ENCODE measurements around the gene WRAP53. TPM values are rescaled to one million over a fixed set of nuclear protein-coding genes. Genes with fewer than 3 reads are reported as not detected.

Gene WRAP53
- polyA plus RNA-seq, 1 experiment, result 4.1 TPM

DNA sequence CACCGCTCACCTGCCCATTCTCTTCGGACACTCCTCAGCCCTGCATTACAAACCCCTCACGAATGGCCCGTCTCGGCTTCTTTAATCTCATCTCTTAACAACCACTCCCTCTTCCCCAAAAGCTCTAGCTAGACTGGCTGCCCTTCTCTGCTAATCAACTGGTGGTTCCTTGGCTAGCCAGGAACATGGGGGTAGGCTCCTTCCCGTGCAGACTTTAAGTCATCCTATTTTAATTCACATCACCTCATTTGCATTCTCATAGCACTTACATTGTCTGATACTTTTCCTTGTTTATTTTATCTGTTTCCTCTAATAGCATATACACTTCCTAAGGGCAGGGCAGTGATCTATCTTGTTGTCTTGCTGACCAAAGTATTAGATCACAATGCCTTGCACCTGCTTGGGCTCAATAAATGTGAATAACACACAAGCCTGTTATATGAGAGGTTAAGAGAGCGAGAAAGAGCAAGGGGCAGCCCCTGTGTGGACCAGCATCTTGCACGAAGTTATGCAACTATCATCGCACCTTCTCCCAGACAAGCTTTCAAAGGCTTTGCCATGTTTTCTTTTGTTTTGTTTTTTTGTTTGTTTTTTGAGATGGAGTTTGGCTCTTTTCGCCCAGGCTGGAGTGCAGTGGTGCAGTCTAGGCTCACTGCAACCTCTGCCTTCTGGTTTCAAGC lies 10.7 kb upstream of the WRAP53 start:
- TF ChIP-seq CTCF (IDR thresholded peaks at IDR 0.05; ENCODE audit: low read depth, low read length), result no peak
- ChIA-PET CTCF (interaction anchor here (1.0 to 3.0 kb wide), 2 partner anchors 10 to 62 kb away, joined by 4 to 12 read pairs; partner anchors contain the start of gene TP53), POLR2A (interaction anchor here (0.6 kb wide), 1 partner anchor 75 kb away, joined by 3 read pairs; no protein-coding TSS in a partner anchor)
- no peak overlapping the region for H3K4me3 ChIP-seq (ENCODE audit: low read depth, low read length)
- H3K9me3 ChIP-seq (ENCODE audit: control insufficient read depth, insufficient read depth, low read length), result peaks cover 19% of the 10 kb centered on the region
- no peak for DNase-seq (ENCODE audit: low read depth, low spot score)
- H3K27me3 ChIP-seq (ENCODE audit: control insufficient read depth, insufficient read depth, low read length), result no peaks in the 10 kb centered on the region
- H3K27ac ChIP-seq (ENCODE audit: low read depth, low read length), result no peak overlapping the region

DNA sequence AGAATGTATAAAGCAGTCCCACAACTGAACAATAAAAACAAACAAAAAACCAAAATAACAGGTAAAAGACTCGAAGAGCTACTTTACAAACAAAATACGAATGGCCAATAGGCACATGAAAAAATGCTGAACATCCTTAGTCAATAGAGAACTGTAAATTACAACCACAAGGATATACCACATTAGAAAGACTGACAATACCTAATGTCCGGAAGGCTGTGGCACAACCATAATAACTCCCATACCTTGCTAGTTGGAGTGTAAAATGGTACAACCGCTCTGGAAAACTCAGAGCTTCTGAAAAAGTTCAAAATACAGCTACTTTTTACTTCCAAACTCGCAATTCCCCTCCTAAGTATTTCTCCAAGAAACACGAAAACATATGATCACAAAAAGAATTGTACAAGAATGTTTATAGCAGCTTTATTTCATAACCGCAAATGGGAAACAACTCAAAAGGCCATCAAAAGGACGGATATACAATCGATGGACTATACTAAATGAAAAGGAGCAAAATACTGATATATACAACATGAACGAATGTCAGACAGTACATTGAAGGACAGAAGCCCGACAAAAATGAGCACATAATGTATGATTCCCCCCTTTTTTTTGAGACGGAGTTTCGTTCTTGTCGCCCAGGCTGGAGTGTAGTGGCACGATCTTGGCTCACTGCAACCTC lies 3.3 kb upstream of the WRAP53 start:
- DNase-seq (ENCODE audit: low read depth, low spot score), result no peak
- POLR2A ChIA-PET, result interaction anchor here (1.0 to 4.9 kb wide), 2 partner anchors 26 to 57 kb away, joined by 3 to 40 read pairs; partner anchors contain the start of gene SAT2
- Histone ChIP-seq H3K9me3 (ENCODE audit: control insufficient read depth, insufficient read depth, low read length) (no peaks in the 10 kb centered on the region), H3K27ac (ENCODE audit: low read depth, low read length) (peak overlapping the region; percentile 99), H3K27me3 (ENCODE audit: control insufficient read depth, insufficient read depth, low read length) (no peaks in the 10 kb centered on the region), H3K4me3 (ENCODE audit: low read depth, low read length) (peak overlapping the region; percentile 97)
- no peak for TF ChIP-seq CTCF (IDR thresholded peaks at IDR 0.05; ENCODE audit: low read depth, low read length)
- CTCF ChIA-PET, result interaction anchor here (0.6 to 1.5 kb wide), 5 partner anchors 12 to 96 kb away, joined by 3 to 6 read pairs (median 3); no protein-coding TSS in a partner anchor

DNA sequence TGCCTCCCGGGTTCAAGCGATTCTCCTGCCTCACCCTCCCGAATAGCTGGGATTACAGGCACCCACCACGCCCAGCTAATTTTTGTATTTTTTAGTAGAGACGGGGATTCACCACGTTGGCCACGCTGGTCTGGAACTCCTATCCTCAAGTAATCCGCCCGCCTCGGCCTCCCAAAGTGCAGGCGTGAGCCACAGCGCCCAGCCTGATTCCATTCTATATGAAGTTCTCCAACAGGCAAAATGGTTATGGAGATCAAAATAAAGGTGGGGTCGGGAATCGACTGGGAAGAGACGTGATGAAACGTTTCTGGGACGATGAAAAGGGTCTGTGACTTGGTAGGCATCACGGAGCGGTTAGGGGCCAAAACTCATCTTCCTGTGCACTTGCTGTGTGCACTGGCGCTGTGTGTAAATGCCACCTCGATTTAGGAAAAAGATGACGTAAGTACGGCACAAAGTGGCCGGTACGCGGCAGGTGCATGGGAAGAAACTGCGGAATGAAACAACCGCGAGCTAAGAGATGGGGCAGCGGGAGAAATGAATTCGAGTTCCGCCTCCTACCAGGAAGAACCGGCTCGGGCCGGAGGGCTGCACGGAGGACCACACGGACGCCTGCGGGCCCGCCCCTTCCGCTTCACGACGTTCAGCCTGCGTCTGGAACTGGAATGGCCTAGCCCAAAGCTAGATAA lies 2.6 kb upstream of the WRAP53 start:
- peak; percentile 76 for DNase-seq (ENCODE audit: low read depth, low spot score)
- Histone ChIP-seq H3K4me3 (ENCODE audit: low read depth, low read length) (peak overlapping the region; percentile 97), H3K27me3 (ENCODE audit: control insufficient read depth, insufficient read depth, low read length) (no peaks in the 10 kb centered on the region), H3K27ac (ENCODE audit: low read depth, low read length) (peak overlapping the region; percentile 99), H3K9me3 (ENCODE audit: control insufficient read depth, insufficient read depth, low read length) (no peaks in the 10 kb centered on the region)
- POLR2A ChIA-PET, result interaction anchor here (0.6 to 4.9 kb wide), 16 partner anchors 18 to 452 kb away, joined by 3 to 40 read pairs (median 4); partner anchors contain the start of genes ATP1B2, CD68, DVL2 and FXR2
- CTCF ChIA-PET, result interaction anchor here (0.5 to 6.0 kb wide), 10 partner anchors 13 to 96 kb away, joined by 3 to 134 read pairs (median 5); partner anchors contain the start of gene SHBG
- TF ChIP-seq CTCF (IDR thresholded peaks at IDR 0.05; ENCODE audit: low read depth, low read length), result no peak

- peak overlapping the region; percentile 99 for H3K27ac ChIP-seq (ENCODE audit: low read depth, low read length)
- ChIA-PET CTCF (interaction anchor here (0.6 to 6.0 kb wide), 18 partner anchors 8 to 171 kb away, joined by 4 to 134 read pairs (median 12); partner anchors contain the start of genes ATP1B2, FXR2, SAT2 and SHBG), POLR2A (interaction anchor here (0.6 to 4.9 kb wide), 18 partner anchors 19 to 283 kb away, joined by 3 to 40 read pairs (median 4); partner anchors contain the start of genes ATP1B2, CD68, FXR2 and MPDU1)
- no peak for TF ChIP-seq CTCF (IDR thresholded peaks at IDR 0.05; ENCODE audit: low read depth, low read length)
- H3K9me3 ChIP-seq (ENCODE audit: control insufficient read depth, insufficient read depth, low read length), result no peaks in the 10 kb centered on the region
- no peaks in the 10 kb centered on the region for H3K27me3 ChIP-seq (ENCODE audit: control insufficient read depth, insufficient read depth, low read length)
- DNase-seq (ENCODE audit: low read depth, low spot score), result peak; percentile 55
- peak overlapping the region; percentile 97 for H3K4me3 ChIP-seq (ENCODE audit: low read depth, low read length)
Observed at GRCh38 chr17:7686222-7687071, 1.8 kb upstream of the WRAP53 start.
